GM19372 (cell line): Measurements from ENCODE around the gene ARSB.
A peak's percentile ranks its signal among the peaks of the same experiment; 100 is the strongest.
"Not testable (repeated sequence)": the region's sequence is repeated elsewhere in the genome, so short reads cannot be mapped to it uniquely, and the experiment has no call there.

Experiments used
- ATAC-seq: cut with Tn5 transposase; IDR thresholded peaks from one replicate; pipeline ENCODE4 v1.9.1; 2021; ENCODE audit warnings: mild to moderate bottlenecking, low read depth, moderate library complexity; ENCODE audit not compliant: unreplicated experiment

ARSB gene

DNA sequence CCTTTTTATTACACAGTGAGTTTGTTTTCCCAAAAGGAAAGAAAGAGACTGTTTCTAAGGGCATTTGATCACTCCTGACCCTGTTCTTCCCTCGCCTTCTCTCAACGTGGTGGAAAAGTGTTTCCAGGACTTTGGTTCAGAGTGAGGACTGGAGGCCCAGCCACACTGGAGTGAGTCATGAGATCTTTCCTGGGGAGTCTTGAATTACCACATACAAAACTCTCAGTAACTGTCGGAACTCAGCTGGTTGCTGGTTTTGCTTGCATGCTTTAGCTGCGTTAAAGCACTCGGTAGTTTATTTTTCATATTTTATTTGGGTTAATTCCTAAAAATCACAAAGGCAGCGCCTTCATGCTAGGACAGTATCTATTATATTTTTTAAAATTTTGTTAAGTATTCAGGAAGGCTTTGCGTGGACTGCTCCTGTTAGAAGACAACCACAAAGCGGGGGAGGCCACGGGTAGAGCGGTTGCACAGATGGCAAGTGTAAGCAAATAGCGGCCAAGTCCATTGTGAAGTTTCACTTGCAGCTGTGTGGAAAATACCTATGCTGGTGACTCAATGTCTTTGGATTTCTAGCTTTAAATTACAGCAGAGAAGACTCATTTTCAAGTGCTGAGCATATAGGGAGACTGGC is 77.7 kb downstream of the ARSB start:
- no peak for ATAC-seq

DNA sequence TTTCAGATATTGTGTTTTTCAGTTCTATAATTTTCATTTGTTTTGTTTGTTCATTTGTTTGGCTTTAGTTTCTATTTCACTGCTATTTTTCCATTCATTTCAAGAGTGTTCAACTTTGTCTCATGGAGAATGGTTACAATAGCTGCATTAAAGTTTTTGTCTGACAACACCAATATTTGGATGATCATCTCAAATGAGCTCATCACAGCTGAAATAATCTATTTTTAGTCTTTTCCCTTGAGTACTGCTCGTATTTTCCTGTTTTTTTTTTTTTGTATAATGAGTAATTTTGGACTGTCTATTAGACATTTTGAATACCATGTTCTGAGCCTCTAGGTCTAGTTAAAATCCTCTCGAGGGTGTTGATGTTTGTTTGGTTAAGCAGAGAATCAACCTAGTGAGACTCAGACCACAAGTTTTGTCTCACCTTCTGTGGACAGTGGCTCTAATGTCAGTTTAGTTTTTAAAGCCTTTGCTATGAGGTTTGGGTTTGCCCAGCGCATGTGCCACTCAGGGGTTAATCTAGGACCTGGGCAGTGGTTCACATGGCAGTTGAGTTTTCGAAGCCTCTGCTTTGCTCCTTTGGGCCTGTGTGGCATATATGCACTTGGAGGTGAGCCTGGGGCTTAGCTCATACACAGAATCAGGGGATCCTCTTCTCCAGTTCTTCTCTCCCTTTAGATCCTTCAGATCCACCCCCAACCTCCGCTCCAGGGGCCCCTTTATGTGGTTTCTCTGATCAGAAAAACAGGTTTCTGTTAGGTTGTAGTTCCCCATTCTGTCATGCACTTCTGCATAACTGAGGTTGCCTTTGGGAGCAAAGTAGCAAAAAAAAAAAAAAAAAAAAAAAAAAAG is 79.8 kb downstream of the ARSB start:
- ATAC-seq = no peak

DNA sequence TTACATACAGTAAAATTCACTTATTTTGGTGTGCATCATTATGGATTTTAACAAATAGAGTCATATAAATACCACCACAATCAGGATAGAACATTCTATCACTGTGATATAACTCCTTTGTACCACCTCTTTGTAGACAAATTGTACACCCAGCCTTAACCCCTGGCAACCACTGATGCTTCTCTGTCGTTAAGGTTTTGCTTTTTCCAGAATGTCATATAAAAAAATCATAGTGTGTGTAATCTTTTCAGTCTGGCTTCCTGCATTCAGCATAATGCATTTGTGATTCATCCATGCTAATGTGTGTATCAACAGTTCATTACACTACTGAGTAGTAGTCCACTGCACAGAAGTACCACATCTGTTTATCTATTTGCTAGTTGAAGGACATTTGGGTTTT is 81.2 kb downstream of the ARSB start:
- no peak for ATAC-seq

DNA sequence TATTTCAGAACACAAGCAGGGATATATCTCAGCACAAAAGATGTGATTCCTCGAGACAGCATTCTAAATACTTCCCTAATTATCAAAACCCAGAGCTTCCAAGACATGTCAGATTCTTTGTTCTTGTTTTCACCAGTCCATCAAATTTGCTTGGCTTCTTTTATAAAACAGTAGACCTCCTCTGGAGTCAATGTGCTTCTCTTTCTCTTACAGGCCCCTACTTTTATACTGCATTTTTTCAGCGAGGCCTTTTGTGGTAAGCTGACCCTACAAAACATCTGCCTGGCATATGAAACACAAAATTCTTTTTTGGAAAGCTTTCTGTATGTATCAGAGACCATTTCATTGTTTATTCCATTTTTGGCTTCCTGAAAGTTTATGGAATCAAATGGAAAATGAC is 81.8 kb downstream of the ARSB start:
- ATAC-seq = no peak

DNA sequence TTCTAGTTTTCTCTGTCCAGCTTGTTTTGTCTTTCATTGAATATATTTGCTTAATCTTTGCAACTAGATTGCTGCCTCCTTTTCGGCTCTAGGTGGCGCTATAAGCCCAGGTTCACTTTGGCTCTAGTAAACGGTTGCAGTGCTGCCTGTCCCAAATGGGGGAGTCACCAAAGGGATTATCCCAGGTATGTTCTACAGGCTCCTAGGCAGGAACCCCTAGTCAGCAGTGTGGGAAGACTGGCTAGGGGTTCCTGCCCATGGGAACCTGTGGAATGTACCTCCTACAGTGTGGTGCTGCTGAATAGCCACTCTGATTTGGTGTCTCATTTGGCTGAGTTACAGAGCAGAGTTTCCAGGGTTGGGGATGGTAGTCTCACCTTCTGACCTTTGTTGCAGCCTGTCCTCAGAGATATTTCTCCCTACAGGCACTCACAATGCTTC is 85.2 kb downstream of the ARSB start:
- ATAC-seq = no peak

DNA sequence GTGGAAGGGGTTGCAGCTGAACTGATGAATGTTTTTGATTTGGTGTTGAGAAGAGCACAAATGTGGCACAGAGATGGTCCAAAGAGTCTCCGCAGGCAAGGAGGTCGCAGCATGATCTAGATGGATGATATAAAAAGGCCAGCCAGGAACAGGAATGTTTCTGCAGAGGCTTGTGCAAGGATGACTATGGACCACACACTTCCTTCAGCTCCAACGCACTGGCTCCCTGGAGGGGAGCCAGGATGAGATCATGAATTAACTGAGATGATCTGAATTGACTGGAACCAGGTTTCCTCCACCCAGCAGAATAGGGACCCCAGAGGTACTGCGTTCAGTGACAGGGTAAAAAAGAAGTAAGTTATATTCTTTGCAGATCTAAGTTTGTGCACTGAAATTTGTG is 89.0 kb downstream of the ARSB start:
- ATAC-seq = no peak

DNA sequence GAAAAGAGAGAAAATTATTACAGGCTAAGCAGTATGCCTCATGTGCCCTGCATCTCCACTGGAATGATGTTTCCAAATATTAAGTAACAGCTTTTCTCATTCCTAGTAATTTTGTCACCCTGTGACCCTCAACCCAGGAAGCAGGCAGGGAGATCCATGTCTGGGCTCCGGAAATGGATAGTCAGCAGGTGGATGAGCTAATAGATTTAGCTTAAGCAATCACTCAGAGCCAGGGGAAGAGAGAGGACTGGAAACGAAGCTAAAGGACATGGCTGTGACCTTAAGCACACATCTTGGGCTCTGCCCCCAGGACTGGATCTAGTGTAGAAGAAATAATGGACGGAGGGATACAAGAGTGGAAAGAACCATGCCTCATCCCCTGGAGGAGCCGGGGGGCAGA is 89.5 kb downstream of the ARSB start:
- no peak for ATAC-seq

DNA sequence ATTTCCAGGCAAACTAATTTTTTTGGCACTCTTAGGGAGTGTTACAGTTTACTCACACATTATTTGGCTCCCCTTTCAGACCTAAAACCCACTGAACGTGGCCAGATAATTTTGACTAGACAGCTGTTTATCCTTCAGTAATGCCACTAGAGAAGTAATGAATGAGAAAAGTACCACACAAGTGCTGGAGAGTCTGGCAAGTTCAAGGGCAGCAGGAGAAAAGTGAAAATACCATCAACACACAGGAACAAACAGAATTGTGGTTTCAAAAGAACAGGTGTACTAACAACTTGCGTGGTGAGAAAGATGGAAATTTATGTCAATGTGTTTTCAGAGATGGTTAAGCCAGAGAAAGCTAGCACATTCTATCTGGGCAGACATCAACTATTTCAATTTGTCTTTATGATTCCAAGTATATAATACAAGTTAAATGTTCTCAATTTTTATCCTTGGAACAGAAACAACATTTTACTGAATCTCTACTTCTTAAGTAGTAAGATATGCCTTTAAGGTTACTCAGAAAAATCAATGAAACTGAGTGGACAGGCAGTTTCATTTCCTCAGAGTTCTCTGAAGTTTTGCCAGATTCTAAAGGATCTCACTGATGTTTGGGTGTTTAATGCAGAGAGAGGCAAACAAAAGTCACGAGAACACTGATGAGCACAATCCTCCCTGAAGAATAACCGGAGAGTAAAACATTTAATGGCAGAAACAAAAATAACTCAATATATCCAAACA is 91.0 kb downstream of the ARSB start:
- no peak for ATAC-seq

DNA sequence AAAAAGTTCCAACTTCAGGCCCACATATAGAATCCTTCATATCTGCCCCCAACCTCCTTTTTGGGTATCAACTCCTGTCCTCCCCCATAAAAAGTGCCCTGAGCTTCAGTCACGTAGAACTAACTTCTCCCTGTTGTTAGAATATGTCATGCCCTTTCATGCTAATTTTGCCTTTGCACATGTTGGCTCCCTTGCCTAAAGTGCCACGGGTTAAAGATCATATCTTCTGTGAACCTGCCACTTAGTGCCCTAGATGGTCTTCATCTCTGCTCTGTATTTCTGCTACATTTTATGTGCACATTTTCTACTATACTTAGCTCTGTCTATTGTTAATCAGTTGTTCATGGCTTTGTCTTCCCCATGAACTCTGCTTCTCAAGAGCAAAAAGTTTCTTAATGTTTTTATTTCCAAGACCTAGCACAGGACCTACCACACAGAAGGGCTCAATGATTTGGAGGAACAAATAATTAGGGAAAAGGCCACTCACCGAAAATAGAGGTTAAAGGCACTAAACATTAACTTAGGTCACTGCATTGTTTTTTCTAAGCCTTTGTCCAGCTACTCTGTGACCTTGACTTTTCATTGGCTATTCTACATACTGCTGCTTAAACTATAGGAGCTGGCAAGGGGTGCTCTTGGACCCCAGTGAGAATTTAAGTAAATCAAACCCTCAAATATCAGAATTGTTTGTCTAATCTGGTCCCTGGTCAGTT is 94.3 kb downstream of the ARSB start:
- ATAC-seq = no peak

DNA sequence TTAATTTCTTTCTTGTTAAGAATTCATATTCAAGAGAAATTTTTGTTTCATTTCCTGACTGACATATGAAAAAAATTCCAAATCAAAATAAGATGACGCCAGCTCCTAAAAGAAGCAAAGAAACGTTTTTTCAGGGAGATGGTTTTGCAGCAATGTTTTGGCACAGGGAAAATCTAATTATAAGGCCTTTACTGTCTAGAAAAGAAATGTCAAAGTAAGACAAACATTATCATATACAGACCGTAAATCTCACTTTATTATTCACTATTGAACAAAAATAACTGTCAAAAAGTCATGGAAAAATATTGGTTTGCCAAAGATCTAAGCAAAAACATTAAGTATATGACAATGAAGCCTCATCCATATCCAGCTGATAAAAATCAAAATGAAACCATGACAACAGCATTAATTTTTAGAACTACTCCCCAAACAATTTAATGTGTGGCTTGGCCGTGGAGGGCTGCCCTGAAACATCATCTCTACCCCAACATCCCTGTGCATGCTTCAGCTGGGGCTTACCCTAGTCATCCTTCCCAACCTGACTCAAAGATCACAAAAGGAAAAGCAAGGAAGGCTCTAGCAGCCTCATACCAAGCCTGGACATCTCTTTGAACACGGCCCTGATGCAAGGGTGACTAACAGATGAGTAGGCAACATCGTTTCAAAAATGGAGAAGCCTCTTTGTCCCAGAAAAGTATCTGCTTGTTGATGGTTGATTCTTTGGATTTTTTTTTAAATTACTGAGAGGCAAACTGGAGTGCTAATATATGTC is 95.6 kb downstream of the ARSB start:
- ATAC-seq = no peak

DNA sequence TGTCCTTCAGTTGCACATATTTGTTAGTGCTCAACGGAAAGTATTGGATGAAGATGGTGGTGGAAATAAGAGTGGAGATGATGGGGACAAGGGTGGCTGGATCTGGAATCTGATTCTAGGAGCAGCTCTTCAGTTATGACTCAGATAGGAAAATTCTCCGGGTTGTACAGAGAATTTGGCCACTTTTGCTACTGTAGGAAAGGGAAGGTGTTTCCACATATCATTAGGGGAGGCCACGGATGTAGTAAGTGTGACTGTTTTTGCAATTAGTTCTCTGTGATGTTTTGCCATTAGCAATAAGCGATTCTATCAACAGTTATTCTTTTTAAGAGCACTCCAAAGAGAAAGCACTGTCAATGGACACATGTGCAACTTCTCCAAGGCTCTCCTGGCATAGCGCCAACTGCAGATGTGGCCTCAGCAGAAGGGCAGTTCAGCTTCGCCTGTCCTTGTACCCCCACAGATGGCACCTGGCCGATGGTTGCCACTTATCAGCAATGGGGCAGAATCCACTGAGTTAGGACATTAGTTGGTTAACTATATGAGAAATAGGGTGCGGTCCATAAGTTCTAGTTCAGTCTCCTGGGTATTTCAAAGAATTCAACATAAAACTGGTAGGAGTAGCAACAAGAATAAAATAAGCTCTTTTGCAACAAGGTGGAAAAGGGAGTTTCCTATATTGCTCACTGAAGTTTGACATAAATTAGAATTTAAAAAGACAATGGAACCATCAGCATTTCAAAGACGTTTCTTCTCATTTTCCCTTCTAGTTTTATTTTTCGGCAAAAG is 96.3 kb downstream of the ARSB start:
- no peak for ATAC-seq

DNA sequence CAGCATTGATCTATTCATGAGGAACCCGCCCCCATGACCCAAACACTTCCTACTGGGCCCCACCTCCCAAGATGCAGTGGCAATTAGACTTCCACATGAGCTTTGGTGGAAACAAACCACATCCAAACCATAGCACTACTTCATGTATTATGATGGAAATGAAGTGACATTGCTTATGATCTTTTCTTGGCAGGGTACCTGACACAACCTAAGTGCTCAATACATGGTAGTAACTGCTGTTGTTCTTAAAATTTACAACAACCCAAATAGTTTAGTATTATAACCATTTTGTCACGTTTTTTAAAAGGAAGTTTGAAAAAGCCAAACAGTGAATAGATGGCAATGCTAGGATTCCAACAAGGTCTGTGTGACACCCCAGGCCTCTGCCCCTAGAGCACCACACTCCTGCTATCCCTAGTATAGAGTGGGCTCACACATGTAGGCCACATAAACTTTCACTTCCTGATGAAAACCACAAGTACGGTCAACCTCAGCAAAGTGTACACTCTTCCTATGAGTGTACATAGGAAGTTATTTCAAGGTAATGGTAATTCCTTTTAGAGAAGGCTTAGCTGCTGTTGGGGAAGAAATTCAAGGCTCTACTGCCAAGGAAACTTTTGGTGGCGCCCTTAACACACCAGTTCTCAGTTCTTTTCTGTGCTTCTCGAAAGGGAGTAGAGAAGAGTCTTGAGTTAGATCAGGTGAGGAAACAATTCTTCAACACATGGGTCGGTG is 97.6 kb downstream of the ARSB start:
- ATAC-seq = peak; percentile 98

DNA sequence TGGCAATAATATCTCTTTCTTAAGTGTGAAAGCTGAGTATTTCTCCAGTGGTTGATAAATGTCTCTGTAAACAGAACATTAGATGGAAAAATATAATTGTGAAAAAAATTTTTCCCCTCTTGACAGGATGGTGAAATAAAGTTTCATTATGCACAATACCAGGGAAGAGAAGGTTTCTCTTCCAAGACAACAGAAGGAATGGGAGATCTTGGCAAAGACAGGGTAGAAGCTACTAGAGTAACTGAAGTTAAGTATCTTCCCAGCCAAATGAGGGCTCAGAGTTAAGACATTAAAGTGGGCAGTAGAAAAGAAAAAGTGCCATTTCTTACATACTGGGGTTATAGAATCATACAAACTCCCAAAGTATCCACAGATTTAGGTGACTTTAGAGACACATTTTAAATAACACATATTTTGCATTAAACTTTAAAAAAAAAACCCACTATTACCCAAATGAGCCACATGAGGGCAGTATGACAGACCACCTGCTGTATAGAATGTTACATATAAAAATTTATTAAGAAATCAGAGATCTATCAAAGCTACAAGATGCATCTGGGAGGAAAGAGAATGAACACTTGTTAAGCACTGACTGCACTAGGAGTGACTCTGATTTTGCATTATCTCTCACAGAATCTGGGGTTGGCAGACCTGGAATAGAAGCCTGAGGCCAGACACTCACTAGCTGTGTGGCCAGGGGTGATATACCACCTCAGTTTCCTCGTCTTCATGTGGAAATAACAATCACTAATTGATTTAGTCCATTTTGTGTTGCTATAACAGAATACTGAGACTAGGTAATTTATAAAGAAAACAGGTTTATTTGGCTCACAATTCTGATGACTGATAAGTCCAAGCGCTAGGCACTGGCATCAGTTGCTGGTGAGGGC is 98.5 kb downstream of the ARSB start:
- ATAC-seq = no peak

DNA sequence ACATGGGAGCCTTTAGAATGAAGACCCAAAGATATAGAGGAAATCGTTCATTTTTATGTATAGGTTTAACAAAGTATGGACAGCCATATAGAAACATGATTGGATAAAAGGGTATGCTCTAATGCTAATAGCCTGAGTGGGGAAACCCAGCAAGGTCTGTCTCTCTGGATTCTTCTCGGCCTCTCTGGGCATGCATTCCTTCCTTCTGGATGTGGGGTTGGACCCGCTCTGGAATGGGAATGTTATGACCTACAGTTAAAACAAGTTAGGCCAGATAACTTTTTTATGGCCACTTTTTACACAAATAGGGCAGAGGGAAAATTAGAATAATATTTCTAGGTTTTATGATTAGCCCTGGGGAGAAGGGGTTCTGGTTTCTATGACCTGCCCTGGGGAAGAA is 103.2 kb downstream of the ARSB start:
- ATAC-seq = no peak

DNA sequence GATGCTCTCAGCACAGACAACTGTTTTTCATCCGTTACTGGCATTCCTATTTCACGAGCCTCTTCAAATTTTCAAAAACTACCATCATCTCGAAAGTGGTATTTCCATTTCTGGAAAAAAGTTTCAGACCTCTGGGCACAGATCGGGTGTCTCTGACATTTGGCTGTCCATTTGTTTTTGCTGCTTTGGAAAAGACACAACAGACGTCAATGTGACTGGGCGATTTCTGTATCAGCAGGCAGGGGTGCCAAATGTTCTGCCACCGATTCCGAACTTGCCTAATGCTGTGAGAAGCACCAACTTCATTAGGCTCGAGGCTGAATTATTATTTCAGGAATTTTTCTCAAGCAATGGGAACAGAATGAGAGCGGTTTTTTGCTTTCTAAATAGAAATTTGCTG is 105.6 kb downstream of the ARSB start:
- no peak for ATAC-seq

DNA sequence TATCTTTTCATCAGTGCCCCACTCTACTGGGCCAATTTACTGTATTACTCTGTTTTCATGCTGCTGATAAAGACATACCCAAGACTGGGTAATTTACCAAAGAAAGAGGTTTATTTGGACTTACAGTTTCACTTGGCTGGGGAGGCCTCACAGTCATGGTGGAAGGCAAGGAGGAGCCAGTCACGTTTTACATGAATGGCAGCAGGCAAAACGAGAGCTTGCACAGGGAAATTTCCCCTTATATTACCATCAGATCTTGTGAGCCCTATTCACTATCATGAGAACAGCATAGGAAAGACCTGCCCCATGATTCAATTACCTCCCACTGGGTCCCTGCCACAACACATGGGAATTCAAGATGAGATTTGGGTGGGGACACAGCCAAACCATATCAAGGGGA is 119.0 kb downstream of the ARSB start:
- not testable (repeated sequence) for ATAC-seq

DNA sequence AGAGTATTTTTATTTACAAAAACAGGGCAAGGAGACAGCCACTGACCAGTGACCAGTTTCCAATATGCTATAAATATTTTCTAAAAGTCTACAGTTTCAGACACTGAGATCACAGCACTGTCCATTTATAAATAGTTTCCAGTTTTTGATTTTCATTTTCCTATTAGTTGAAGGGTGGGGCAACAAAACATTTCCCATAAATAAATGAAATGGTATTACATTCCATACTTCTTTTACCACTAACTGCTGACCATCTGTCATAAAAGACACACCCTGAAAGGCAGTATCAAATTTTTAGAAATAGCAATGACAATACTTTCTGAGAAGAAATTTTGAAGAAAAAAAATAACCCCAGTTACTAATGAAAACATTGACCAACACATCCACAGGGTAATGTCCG is 126.7 kb downstream of the ARSB start:
- no peak for ATAC-seq

DNA sequence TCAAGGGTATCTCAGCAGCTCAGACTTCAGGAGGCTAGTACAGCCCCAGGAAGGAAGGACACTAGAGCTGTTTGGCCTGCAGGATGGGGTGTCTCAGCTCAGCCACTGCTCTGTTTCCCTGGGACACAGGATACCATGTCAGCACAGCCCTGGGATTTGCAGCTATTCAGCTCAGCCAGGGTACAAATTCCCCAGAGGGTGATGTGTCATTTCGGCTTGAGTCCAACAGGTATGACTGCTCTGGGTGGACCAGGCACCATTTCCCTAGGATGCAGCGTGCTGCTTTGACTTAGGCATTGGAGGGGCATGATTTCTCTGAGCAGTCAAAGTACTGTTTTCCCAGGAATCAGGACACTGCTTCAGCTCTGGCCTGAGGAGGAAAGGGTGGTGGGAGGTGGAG is 130.1 kb downstream of the ARSB start:
- ATAC-seq = no peak
